Measurements from ENCODE around the gene CCDC60.

Gene CCDC60

GRCh38 chr12:119578112-119578511 is 243.6 kb downstream of the CCDC60 start:
- in situ Hi-C loops (cut with HindIII; ENCODE audit: low sequenced_read_pairs) = no loop called here
- no peak overlapping the region for H3K4me3 ChIP-seq (ENCODE audit: low read depth, low read length)
- DNase-seq (ENCODE audit: low read depth, low spot score) = peak; percentile 17
- no peak for TF ChIP-seq CTCF (IDR thresholded peaks at IDR 0.05; ENCODE audit: low read depth, low read length)

GRCh38 chr12:119589097-119589496 is 254.6 kb downstream of the CCDC60 start:
- no peak for TF ChIP-seq CTCF (IDR thresholded peaks at IDR 0.05; ENCODE audit: low read depth, low read length)
- DNase-seq (ENCODE audit: low read depth, low spot score) = peak; percentile 26
- in situ Hi-C loops (cut with HindIII; ENCODE audit: low sequenced_read_pairs) = no loop called here
- H3K4me3 ChIP-seq (ENCODE audit: low read depth, low read length) = no peak overlapping the region

- H3K4me3 ChIP-seq (ENCODE audit: low read depth, low read length) = no peak overlapping the region
- DNase-seq (ENCODE audit: low read depth, low spot score) = no peak
- no peak for TF ChIP-seq CTCF (IDR thresholded peaks at IDR 0.05; ENCODE audit: low read depth, low read length)
- in situ Hi-C loops (cut with HindIII; ENCODE audit: low sequenced_read_pairs) = no loop called here
Measured at GRCh38 chr12:119589634-119590033, 255.1 kb downstream of the CCDC60 start.

Measured in astrocyte of the spinal cord (primary cell).